HCT116 (cell line): ENCODE results near the gene OR56A4. TPM values are rescaled to one million over a fixed set of nuclear protein-coding genes. Genes with fewer than 3 reads are reported as not detected.

Source experiments
- ATAC-seq: fragments of 200-7000 bp; cut with Tn5 transposase; 2 replicates; pipeline ENCODE4 v1.9.1; 2020; ENCODE audit warnings: mild to moderate bottlenecking, moderate library complexity
- BruUV-seq: library from RNA; stranded (reverse); fragments of 400-500 nt; replicated peaks from 2 replicates; lab custom pipeline; 2021; lab: Mats Ljungman, UMichigan
- CTCF ChIA-PET: fragments of 300-600 bp; sonication (Branson Sonifier 250); formaldehyde crosslinking; loops from one replicate; lab custom pipeline; 2021; ENCODE audit warnings: antibody characterized with exemption; lab: Charles Lee
- POLR2A ChIA-PET: fragments of 300-600, 350-600 bp; sonication (Branson Sonifier 250); formaldehyde crosslinking; loops from one replicate; lab custom pipeline; 2021; ENCODE audit warnings: antibody characterized with exemption; lab: Charles Lee
- RAD21 ChIA-PET, 2 experiments: fragments of 300-600 bp; sonication (Branson Sonifier 250); formaldehyde crosslinking; loops; one replicate each; lab custom pipeline; 2023; ENCODE audit warnings: low total read pairs in 2 of 2; ENCODE audit not compliant: uncharacterized antibody in 2 of 2, unreplicated experiment in 2 of 2, low non-redundant PET in 1 of 2; lab: Charles Lee
- DNase-seq: peaks from one replicate; pipeline ENCODE4 v3.0.0-alpha.2; 2010; ENCODE audit warnings: low read depth, low spot score
- H2AFZ ChIP-seq: fragments of 200-600 bp; shearing (Covaris generic), sonication (generic); 2 replicates; pipeline ENCODE4 v1.6.1; 2017; ENCODE audit warnings: low read depth, mixed run types, mixed read lengths, antibody characterized with exemption, low read length; ENCODE audit not compliant: poor library complexity, severe bottlenecking
- H3K27ac ChIP-seq: 2 replicates; pipeline ENCODE4 v1.5.1; 2012; ENCODE audit warnings: low read depth, low read length
- H3K27me3 ChIP-seq: fragments of 200-600 bp; sonication (generic); 2 replicates; pipeline ENCODE4 v1.6.1; 2016; ENCODE audit warnings: mixed run types, low read length, mixed read lengths; ENCODE audit not compliant: insufficient read depth
- H3K36me3 ChIP-seq, 2 experiments: fragments of 200-500 bp in 1 of 2; fragments of 200-600 bp in 1 of 2; sonication (Bioruptor generic) in 1 of 2; sonication (generic) in 1 of 2; 2 replicates each; pipeline versions ENCODE4 v1.5.1 to v1.6.1; 2014 to 2016; ENCODE audit warnings: low read length in 2 of 2, inconsistent platforms in 1 of 2, mixed read lengths in 1 of 2, mixed run types in 1 of 2; ENCODE audit not compliant: insufficient read depth in 2 of 2, control insufficient read depth in 1 of 2
- H3K4me1 ChIP-seq, 2 experiments: fragments of 200-600 bp in 1 of 2; sonication (generic) in 1 of 2; 2 replicates each; pipeline versions ENCODE4 v1.5.1 to v1.6.1; 2012 to 2017; ENCODE audit warnings: low read length in 2 of 2, inconsistent platforms in 1 of 2, mild to moderate bottlenecking in 1 of 2, mixed read lengths in 1 of 2, mixed run types in 1 of 2, moderate library complexity in 1 of 2; ENCODE audit not compliant: insufficient read depth in 2 of 2, control insufficient read depth in 1 of 2
- H3K4me2 ChIP-seq: fragments of 200-600 bp; sonication (generic); 2 replicates; pipeline ENCODE4 v1.6.1; 2017; ENCODE audit warnings: mixed run types, low read length, mixed read lengths
- H3K4me3 ChIP-seq, 2 experiments: fragments of 200-600 bp in 1 of 2; sonication (generic) in 1 of 2; replicated peaks in 1 of 2; 2 replicates each; pipeline ENCODE4 v1.5.1; 2011 to 2016; ENCODE audit warnings: low read length in 2 of 2, control low read depth in 1 of 2, low read depth in 1 of 2, mild to moderate bottlenecking in 1 of 2, mixed read lengths in 1 of 2, mixed run types in 1 of 2
- H3K79me2 ChIP-seq: fragments of 200-600 bp; sonication (generic); 2 replicates; pipeline ENCODE4 v1.6.1; 2017; ENCODE audit warnings: mild to moderate bottlenecking, mixed run types, low read length, moderate library complexity, mixed read lengths; ENCODE audit not compliant: insufficient read depth
- H3K9ac ChIP-seq: fragments of 200-600 bp; sonication (generic); 2 replicates; pipeline ENCODE4 v1.6.1; 2016; ENCODE audit warnings: low read length, mixed read lengths
- H3K9me2 ChIP-seq: fragments of 200-600 bp; sonication (generic), shearing (Covaris generic); 2 replicates; pipeline ENCODE4 v1.6.1; 2017; ENCODE audit warnings: mixed run types, mild to moderate bottlenecking, moderate library complexity; ENCODE audit not compliant: insufficient read depth
- H3K9me3 ChIP-seq, 2 experiments: fragments of 200-500 bp in 1 of 2; fragments of 200-600 bp in 1 of 2; sonication (Bioruptor generic) in 1 of 2; sonication (generic) in 1 of 2; 2 replicates each; pipeline ENCODE4 v1.6.1; 2014 to 2017; ENCODE audit warnings: low read length in 2 of 2, mixed read lengths in 2 of 2, inconsistent platforms in 1 of 2, low read depth in 1 of 2, mild to moderate bottlenecking in 1 of 2, mixed run types in 1 of 2, moderate library complexity in 1 of 2; ENCODE audit not compliant: control insufficient read depth in 1 of 2, insufficient read depth in 1 of 2
- H4K20me1 ChIP-seq: fragments of 200-600 bp; sonication (generic), shearing (Covaris generic); 2 replicates; pipeline ENCODE4 v1.6.1; 2017; ENCODE audit warnings: mixed run types, mild to moderate bottlenecking, moderate library complexity; ENCODE audit not compliant: insufficient read depth
- ELF1 ChIP-seq: IDR thresholded peaks from 2 replicates; pipeline ENCODE4 v1.6.1; 2012; ENCODE audit warnings: low read depth, borderline replicate concordance
- JUND ChIP-seq: IDR thresholded peaks from 2 replicates; pipeline ENCODE4 v1.6.1; 2012
- SRF ChIP-seq: IDR thresholded peaks from 2 replicates; pipeline ENCODE4 v1.6.1; 2012; ENCODE audit warnings: low read depth
- TCF7L2 ChIP-seq: IDR thresholded peaks from 2 replicates; pipeline ENCODE4 v1.7.0; 2011; ENCODE audit warnings: borderline replicate concordance, inconsistent platforms; ENCODE audit not compliant: insufficient read depth, insufficient read length; ENCODE audit errors: extremely low read depth
- ZFX ChIP-seq: fragments of 450-650 bp; IDR thresholded peaks from 2 replicates; pipeline ENCODE4 v1.6.1; 2017
- ZNF274 ChIP-seq: fragments of 200-500 bp; sonication (Bioruptor generic); IDR thresholded peaks from 2 replicates; pipeline ENCODE4 v1.6.1; 2014; ENCODE audit warnings: mild to moderate bottlenecking, low read depth, low read length, inconsistent platforms
- intact Hi-C: fragments of 100-400 bp; cut with micrococcal nuclease; formaldehyde crosslinking; loops from 2 replicates; pipeline ENCODE4 v1.10.0; 2022
- total RNA-seq: library from RNA; stranded (reverse); gene quantifications from one replicate; pipeline ENCODE4 v1.2.1, GENCODE V29; 2021; ENCODE audit not compliant: unreplicated experiment
- TF ChIP-seq, protein P1 (sequence below): IDR thresholded peaks from 2 replicates; pipeline ENCODE4 v1.6.1; 2012
- TF ChIP-seq, protein P2 (sequence below): IDR thresholded peaks from 2 replicates; pipeline ENCODE4 v1.6.1; 2011; ENCODE audit warnings: mild to moderate bottlenecking, low read length, moderate library complexity; ENCODE audit not compliant: insufficient replicate concordance; ENCODE audit errors: extremely low read depth

Gene OR56A4
- total RNA-seq, 1 experiment from 2014 or later = not detected

DNA sequence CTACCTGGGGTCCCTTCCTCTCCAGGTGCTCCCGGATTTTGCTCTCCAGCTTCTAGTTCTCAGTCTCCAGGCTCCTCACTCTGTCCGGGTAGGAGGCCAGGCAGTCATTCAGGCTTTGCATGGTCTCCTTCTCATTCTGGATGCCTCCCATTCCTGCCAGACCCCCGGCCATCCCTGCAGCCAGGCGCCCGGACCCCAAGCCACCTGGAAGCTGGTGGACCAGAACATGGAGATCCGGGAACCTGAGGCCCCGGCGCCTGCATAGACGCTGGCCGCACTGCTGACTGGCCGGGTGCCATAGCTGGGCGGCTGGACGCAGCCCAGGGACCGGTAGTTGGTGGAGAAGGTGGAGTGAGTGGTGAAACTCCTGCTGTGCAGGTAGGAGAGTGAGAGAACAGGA is 12.0 kb downstream of the OR56A4 start:
- no peaks in the 10 kb centered on the region for H4K20me1 ChIP-seq
- H3K9me3 ChIP-seq = no peaks in the 10 kb centered on the region
- H3K9ac ChIP-seq = no peak overlapping the region
- H2AFZ ChIP-seq = no peak overlapping the region
- H3K4me2 ChIP-seq = no peak overlapping the region
- no peak overlapping the region for H3K27ac ChIP-seq
- H3K36me3 ChIP-seq = no peaks in the 10 kb centered on the region
- BruUV-seq = no TSS peak
- DNase-seq = no peak
- H3K4me1 ChIP-seq = no peaks in the 10 kb centered on the region
- H3K27me3 ChIP-seq = peaks cover 48% of the 10 kb centered on the region
- no peak overlapping the region for H3K4me3 ChIP-seq
- no peaks in the 10 kb centered on the region for H3K79me2 ChIP-seq
- TF ChIP-seq, protein P1, sequence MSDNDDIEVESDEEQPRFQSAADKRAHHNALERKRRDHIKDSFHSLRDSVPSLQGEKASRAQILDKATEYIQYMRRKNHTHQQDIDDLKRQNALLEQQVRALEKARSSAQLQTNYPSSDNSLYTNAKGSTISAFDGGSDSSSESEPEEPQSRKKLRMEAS = no peak
- no peak for TF ChIP-seq ZFX
- no peak for TF ChIP-seq ZNF274
- TF ChIP-seq, protein P2, sequence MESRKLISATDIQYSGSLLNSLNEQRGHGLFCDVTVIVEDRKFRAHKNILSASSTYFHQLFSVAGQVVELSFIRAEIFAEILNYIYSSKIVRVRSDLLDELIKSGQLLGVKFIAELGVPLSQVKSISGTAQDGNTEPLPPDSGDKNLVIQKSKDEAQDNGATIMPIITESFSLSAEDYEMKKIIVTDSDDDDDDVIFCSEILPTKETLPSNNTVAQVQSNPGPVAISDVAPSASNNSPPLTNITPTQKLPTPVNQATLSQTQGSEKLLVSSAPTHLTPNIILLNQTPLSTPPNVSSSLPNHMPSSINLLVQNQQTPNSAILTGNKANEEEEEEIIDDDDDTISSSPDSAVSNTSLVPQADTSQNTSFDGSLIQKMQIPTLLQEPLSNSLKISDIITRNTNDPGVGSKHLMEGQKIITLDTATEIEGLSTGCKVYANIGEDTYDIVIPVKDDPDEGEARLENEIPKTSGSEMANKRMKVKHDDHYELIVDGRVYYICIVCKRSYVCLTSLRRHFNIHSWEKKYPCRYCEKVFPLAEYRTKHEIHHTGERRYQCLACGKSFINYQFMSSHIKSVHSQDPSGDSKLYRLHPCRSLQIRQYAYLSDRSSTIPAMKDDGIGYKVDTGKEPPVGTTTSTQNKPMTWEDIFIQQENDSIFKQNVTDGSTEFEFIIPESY = no peak
- TF ChIP-seq ELF1 = no peak
- TF ChIP-seq SRF = no peak
- no peak for TF ChIP-seq TCF7L2
- no peak for TF ChIP-seq JUND
- TF ChIP-seq, all 23 proteins: peak for 0
- ChIA-PET POLR2A (no interaction called here), CTCF (interaction anchor here (1.3 kb wide), 1 partner anchor 368 kb away, joined by 3 read pairs; no protein-coding TSS in a partner anchor), RAD21 (no interaction called here)
- H3K9me2 ChIP-seq = no peaks in the 10 kb centered on the region
- intact Hi-C loops = no loop called here
- no peak for ATAC-seq
